ENCODE measurements around the gene EPN1.

DNA sequence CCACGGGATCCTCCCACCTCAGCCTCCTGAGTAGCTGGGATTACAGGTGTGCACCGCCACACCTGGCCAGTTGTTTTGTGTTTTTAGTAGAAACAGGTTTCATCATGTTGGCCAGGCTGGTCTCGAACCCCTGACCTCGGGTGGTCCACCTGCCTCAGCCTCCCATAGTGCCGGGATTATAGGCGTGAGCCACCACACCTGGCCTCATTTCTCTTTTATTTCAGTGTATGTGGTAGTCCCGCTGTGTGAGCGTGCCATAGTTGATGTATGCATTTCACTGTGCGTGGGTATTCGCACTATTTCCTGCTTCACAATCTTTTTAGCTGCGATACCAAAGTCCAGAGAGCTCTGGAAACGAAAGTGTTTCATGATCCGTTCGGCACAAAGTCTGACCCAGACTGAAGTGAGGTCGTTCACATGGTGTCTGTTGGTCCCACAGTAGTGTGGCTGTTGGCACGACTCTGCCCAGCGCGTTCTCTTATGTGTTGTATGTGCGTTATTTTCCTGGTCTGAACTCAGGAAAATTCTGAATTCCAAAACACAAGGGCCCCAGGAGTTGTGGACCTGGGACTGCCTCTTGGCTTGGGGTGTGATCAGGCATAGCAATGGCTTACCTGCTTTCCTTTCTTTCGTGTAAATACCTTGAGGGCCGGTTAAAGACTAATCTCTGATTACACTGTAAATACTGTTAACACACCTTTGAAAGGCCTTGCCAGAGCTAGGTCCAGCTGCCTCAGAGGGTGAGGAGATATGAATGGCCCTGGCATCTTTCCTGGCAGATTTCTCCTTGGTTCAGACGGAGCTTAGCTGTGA lies 8.6 kb downstream of the EPN1 start:
- TF ChIP-seq ZNF668 (CRISPR knock-in tag; IDR thresholded peaks at IDR 0.05) = no peak
- TF ChIP-seq EZH2 (IDR thresholded peaks at IDR 0.05; ENCODE audit: borderline replicate concordance, low read depth, low read length) = no peak
- TF ChIP-seq YY1 (IDR thresholded peaks at IDR 0.05; ENCODE audit: borderline replicate concordance in 1 of 3, control insufficient read depth in 1 of 3, extremely low read depth in 1 of 3, insufficient read depth in 3 of 3, insufficient read length in 1 of 3, insufficient replicate concordance in 2 of 3, low read depth in 1 of 3, low read length in 2 of 3) = no peak
- no peak for TF ChIP-seq ZNF146 (CRISPR knock-in tag; IDR thresholded peaks at IDR 0.05; ENCODE audit: unreplicated experiment)
- TF ChIP-seq, protein P1, sequence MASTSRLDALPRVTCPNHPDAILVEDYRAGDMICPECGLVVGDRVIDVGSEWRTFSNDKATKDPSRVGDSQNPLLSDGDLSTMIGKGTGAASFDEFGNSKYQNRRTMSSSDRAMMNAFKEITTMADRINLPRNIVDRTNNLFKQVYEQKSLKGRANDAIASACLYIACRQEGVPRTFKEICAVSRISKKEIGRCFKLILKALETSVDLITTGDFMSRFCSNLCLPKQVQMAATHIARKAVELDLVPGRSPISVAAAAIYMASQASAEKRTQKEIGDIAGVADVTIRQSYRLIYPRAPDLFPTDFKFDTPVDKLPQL (IDR thresholded peaks at IDR 0.05; ENCODE audit: extremely low read depth, insufficient read length) = no peak
- no peak for TF ChIP-seq JUN (IDR thresholded peaks at IDR 0.05; ENCODE audit: borderline replicate concordance, low read depth, low read length)
- no peak for TF ChIP-seq JUN (CRISPR knock-in tag; IDR thresholded peaks at IDR 0.05; ENCODE audit: borderline replicate concordance)
- TF ChIP-seq, protein P2, sequence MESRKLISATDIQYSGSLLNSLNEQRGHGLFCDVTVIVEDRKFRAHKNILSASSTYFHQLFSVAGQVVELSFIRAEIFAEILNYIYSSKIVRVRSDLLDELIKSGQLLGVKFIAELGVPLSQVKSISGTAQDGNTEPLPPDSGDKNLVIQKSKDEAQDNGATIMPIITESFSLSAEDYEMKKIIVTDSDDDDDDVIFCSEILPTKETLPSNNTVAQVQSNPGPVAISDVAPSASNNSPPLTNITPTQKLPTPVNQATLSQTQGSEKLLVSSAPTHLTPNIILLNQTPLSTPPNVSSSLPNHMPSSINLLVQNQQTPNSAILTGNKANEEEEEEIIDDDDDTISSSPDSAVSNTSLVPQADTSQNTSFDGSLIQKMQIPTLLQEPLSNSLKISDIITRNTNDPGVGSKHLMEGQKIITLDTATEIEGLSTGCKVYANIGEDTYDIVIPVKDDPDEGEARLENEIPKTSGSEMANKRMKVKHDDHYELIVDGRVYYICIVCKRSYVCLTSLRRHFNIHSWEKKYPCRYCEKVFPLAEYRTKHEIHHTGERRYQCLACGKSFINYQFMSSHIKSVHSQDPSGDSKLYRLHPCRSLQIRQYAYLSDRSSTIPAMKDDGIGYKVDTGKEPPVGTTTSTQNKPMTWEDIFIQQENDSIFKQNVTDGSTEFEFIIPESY (CRISPR knock-in tag; IDR thresholded peaks at IDR 0.05) = no peak
